MM.1S (cell line): Measurements from ENCODE around the gene KCNK4.

Experiments
- DNase-seq: peaks from one replicate; pipeline ENCODE4 v3.0.0-alpha.2; 2015
- H2AFZ ChIP-seq: fragments of 300-600 bp; sonication (generic); 2 replicates; pipeline ENCODE4 v1.6.0; 2016; ENCODE audit warnings: antibody characterized with exemption, low read length
- H3F3A ChIP-seq: fragments of 300-600 bp; sonication (generic); 2 replicates; pipeline ENCODE4 v1.6.1; 2016; ENCODE audit warnings: mild to moderate bottlenecking, antibody characterized with exemption, low read length, moderate library complexity, mixed read lengths; ENCODE audit not compliant: insufficient read depth
- H3K27ac ChIP-seq: fragments of 300-600 bp; sonication (generic); 2 replicates; pipeline ENCODE4 v1.5.1; 2016; ENCODE audit warnings: mild to moderate bottlenecking, low read length
- H3K27me3 ChIP-seq: fragments of 300-600 bp; sonication (generic); replicated peaks from 2 replicates; pipeline ENCODE4 v1.6.0; 2016; ENCODE audit warnings: low read length; ENCODE audit not compliant: insufficient read depth
- H3K36me3 ChIP-seq: fragments of 300-600 bp; sonication (generic); replicated peaks from 2 replicates; pipeline ENCODE4 v1.6.1; 2016; ENCODE audit warnings: mild to moderate bottlenecking, low read length, mixed read lengths; ENCODE audit not compliant: insufficient read depth
- H3K4me1 ChIP-seq: fragments of 300-600 bp; sonication (generic); 2 replicates; pipeline ENCODE4 v1.6.1; 2016; ENCODE audit warnings: low read length, mixed read lengths
- H3K4me2 ChIP-seq: fragments of 300-600 bp; sonication (generic); 2 replicates; pipeline ENCODE4 v1.6.0; 2016; ENCODE audit warnings: low read depth, low read length
- H3K4me3 ChIP-seq: fragments of 300-600 bp; sonication (generic); 2 replicates; pipeline ENCODE4 v1.5.1; 2016; ENCODE audit warnings: low read length, mixed read lengths
- H3K79me2 ChIP-seq: fragments of 300-600 bp; sonication (generic); 2 replicates; pipeline ENCODE4 v1.6.1; 2016; ENCODE audit warnings: mixed run types, low read length, mixed read lengths
- H3K9ac ChIP-seq: fragments of 300-600 bp; sonication (generic); 2 replicates; pipeline ENCODE4 v1.6.1; 2016; ENCODE audit warnings: low read length, mixed read lengths
- H3K9me2 ChIP-seq: fragments of 300-600 bp; sonication (generic); replicated peaks from 2 replicates; pipeline ENCODE4 v1.6.1; 2016; ENCODE audit warnings: mild to moderate bottlenecking, low read length, mixed read lengths; ENCODE audit not compliant: insufficient read depth
- H3K9me3 ChIP-seq: fragments of 300-600 bp; sonication (generic); replicated peaks from 2 replicates; pipeline ENCODE4 v1.6.1; 2016; ENCODE audit warnings: mild to moderate bottlenecking, low read length, mixed read lengths; ENCODE audit not compliant: insufficient read depth
- H4K20me1 ChIP-seq: fragments of 300-600 bp; sonication (generic); 2 replicates; pipeline ENCODE4 v1.6.1; 2016; ENCODE audit warnings: mild to moderate bottlenecking, low read length, moderate library complexity, mixed read lengths; ENCODE audit not compliant: insufficient read depth
- EZH2 ChIP-seq: fragments of 300-600 bp; sonication (generic); optimal IDR thresholded peaks from 2 replicates; pipeline ENCODE3; 2017; ENCODE audit warnings: low read depth, mild to moderate bottlenecking, antibody characterized with exemption, low read length, mixed read lengths
- EZH2phosphoT487 ChIP-seq: fragments of 300-600 bp; sonication (generic); IDR thresholded peaks from 2 replicates; pipeline ENCODE4 v1.6.1; 2018; ENCODE audit warnings: antibody characterized with exemption, low read length
- TF ChIP-seq, protein P1 (sequence below): fragments of 300-600 bp; sonication (generic); IDR thresholded peaks from 2 replicates; pipeline ENCODE4 v1.5.1; 2016; ENCODE audit warnings: antibody characterized with exemption, low read length, mixed read lengths

KCNK4 gene

DNA sequence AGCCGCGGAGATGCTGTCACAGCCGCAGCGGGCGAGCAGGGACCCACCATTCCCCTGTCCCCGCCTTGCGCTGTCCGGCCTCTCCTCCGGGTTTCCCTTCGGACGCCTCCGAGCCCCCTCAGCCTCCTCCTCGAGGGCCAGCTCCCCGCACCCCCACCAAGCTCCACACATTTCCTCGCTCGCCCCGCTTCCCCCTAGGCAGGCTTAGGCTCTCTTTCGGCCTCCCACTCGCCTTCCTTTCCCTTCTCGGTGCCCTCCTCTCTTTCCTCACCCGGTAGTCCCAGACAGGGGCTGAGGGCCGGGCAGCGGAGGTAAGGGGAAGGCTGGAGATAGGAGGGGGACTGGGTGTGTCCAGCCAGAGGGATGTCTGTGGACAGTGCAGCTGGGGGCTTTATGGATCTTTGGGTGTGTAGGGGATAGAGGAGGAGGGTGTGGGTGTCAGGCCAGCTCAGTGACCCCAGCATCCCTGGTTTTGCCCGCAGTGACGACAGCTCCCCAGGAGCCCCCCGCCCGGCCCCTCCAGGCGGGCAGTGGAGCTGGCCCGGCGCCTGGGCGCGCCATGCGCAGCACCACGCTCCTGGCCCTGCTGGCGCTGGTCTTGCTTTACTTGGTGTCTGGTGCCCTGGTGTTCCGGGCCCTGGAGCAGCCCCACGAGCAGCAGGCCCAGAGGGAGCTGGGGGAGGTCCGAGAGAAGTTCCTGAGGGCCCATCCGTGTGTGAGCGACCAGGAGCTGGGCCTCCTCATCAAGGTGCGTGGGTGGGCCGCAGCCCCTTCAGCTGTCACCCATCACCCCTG, 1.6 kb downstream of the KCNK4 start:
- Histone ChIP-seq H3F3A (0 out of 2 replicates have a peak, but pooled peaks cover 5% of the 10 kb centered on the region), H4K20me1 (no peaks in the 10 kb centered on the region), H3K4me1 (no peaks in the 10 kb centered on the region), H3K79me2 (no peaks in the 10 kb centered on the region), H3K27ac (no peak overlapping the region), H3K4me3 (no peak overlapping the region), H3K4me2 (peak overlapping the region; percentile 12; the same call in 1 of the 2 replicates), H3K9me2 (no peaks in the 10 kb centered on the region), H3K9ac (no peak overlapping the region), H3K9me3 (no peaks in the 10 kb centered on the region), H3K36me3 (no peaks in the 10 kb centered on the region), H3K27me3 (peaks cover 65% of the 10 kb centered on the region), H2AFZ (no peak overlapping the region)
- peak; percentile 4 for DNase-seq
- TF ChIP-seq, protein P1, sequence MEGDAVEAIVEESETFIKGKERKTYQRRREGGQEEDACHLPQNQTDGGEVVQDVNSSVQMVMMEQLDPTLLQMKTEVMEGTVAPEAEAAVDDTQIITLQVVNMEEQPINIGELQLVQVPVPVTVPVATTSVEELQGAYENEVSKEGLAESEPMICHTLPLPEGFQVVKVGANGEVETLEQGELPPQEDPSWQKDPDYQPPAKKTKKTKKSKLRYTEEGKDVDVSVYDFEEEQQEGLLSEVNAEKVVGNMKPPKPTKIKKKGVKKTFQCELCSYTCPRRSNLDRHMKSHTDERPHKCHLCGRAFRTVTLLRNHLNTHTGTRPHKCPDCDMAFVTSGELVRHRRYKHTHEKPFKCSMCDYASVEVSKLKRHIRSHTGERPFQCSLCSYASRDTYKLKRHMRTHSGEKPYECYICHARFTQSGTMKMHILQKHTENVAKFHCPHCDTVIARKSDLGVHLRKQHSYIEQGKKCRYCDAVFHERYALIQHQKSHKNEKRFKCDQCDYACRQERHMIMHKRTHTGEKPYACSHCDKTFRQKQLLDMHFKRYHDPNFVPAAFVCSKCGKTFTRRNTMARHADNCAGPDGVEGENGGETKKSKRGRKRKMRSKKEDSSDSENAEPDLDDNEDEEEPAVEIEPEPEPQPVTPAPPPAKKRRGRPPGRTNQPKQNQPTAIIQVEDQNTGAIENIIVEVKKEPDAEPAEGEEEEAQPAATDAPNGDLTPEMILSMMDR = no peak
- TF ChIP-seq EZH2 = peak; percentile 43

DNA sequence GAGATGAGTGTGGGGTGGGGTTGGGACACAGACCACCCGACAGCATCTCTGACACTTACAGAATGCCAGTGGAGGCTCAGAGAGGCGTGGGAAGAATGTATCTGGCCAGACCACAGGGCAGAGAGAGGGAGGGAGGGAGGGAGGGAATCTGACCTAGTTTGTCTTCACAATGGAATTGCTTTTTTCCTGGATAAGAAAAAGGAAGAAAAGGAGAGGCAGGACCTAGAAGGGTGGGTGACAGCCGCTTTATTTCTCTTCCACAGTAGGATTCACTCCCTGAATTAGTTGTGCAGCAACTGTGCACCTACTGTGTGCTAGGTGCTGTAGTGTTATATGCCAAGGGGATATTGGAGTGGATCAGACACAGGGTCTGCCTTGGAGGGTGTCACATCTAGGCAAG, 3.7 kb downstream of the KCNK4 start:
- no peak for DNase-seq
- TF ChIP-seq, protein P1 = no peak
- no peak for TF ChIP-seq EZH2phosphoT487
- no peak for TF ChIP-seq EZH2
- no peaks in the 10 kb centered on the region for H3K79me2 ChIP-seq
- H3K36me3 ChIP-seq = no peaks in the 10 kb centered on the region
- no peak overlapping the region for H3K4me2 ChIP-seq
- no peaks in the 10 kb centered on the region for H3K9me3 ChIP-seq
- H3K9ac ChIP-seq = no peak overlapping the region
- no peaks in the 10 kb centered on the region for H3K4me1 ChIP-seq
- H3K9me2 ChIP-seq = no peaks in the 10 kb centered on the region
- H2AFZ ChIP-seq = no peak overlapping the region
- H3K4me3 ChIP-seq = no peak overlapping the region
- H3K27ac ChIP-seq = no peak overlapping the region
- 0 out of 2 replicates have a peak, but pooled peaks cover 5% of the 10 kb centered on the region for H3F3A ChIP-seq
- H4K20me1 ChIP-seq = no peaks in the 10 kb centered on the region
- peaks cover 87% of the 10 kb centered on the region for H3K27me3 ChIP-seq

DNA sequence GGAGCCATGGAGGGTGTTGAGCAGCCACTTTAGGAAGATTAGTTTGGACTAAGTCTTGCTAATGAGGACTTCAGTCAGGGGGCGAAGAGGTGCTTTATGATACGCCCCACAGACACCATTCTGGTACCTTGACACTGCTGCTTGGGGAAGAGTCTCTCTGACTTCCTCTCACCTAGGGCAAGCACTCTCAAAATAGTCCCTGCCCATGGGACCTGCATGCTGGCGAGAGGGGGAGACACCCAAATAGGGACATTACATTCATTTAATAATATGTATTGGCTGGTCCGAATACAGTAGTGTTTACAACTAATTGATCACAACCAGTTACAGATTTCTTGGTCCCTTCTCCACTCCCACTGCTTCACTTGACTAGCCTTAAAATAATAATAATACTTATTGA, 4.7 kb downstream of the KCNK4 start:
- H3K9ac ChIP-seq = no peak overlapping the region
- no peaks in the 10 kb centered on the region for H3K9me3 ChIP-seq
- peaks cover 91% of the 10 kb centered on the region for H3K27me3 ChIP-seq
- TF ChIP-seq EZH2phosphoT487 (no peak), EZH2 (no peak)
- TF ChIP-seq, protein P1 = no peak
- no peaks in the 10 kb centered on the region for H4K20me1 ChIP-seq
- DNase-seq = peak; percentile 2
- H3K4me3 ChIP-seq = no peak overlapping the region
- H3K4me1 ChIP-seq = peaks cover 5% of the 10 kb centered on the region
- no peak overlapping the region for H3K4me2 ChIP-seq
- H3K79me2 ChIP-seq = no peaks in the 10 kb centered on the region
- no peaks in the 10 kb centered on the region for H3K9me2 ChIP-seq
- no peak overlapping the region for H2AFZ ChIP-seq
- no peak overlapping the region for H3K27ac ChIP-seq
- H3F3A ChIP-seq = 0 out of 2 replicates have a peak, but pooled peaks cover 2% of the 10 kb centered on the region
- H3K36me3 ChIP-seq = no peaks in the 10 kb centered on the region
